Osteocyte (in vitro differentiated cells): ENCODE measurements around the gene TMEM198. TPM values are rescaled to one million over a fixed set of nuclear protein-coding genes. Genes with fewer than 3 reads are reported as not detected.

Source experiments
- DNase-seq: peaks from one replicate; pipeline ENCODE4 v3.0.0; 2021; ENCODE audit warnings: mixed read lengths; ENCODE audit not compliant: unreplicated experiment; ENCODE audit errors: extremely low spot score
- H3K27ac Mint-ChIP-seq: one replicate; pipeline ENCODE4 v1.8.0; 2021; ENCODE audit warnings: mild to moderate bottlenecking, mixed read lengths; ENCODE audit not compliant: unreplicated experiment
- H3K27me3 Mint-ChIP-seq: one replicate; pipeline ENCODE4 v1.8.0; 2021; ENCODE audit warnings: mixed read lengths; ENCODE audit not compliant: unreplicated experiment
- H3K36me3 Mint-ChIP-seq: one replicate; pipeline ENCODE4 v1.8.0; 2021; ENCODE audit warnings: mixed read lengths; ENCODE audit not compliant: unreplicated experiment
- H3K4me1 Mint-ChIP-seq: one replicate; pipeline ENCODE4 v1.8.0; 2021; ENCODE audit warnings: mixed read lengths; ENCODE audit not compliant: unreplicated experiment
- H3K4me3 Mint-ChIP-seq: one replicate; pipeline ENCODE4 v1.8.0; 2021; ENCODE audit warnings: mild to moderate bottlenecking, moderate library complexity, mixed read lengths; ENCODE audit not compliant: unreplicated experiment
- H3K9me3 Mint-ChIP-seq: one replicate; pipeline ENCODE4 v1.8.0; 2021; ENCODE audit warnings: mixed read lengths; ENCODE audit not compliant: unreplicated experiment
- CTCF ChIP-seq: fragments of 200-600 bp; sonication (generic); IDR thresholded peaks from 2 replicates; pipeline ENCODE4 v1.5.0; 2021; ENCODE audit warnings: antibody characterized with exemption, mild to moderate bottlenecking, moderate library complexity
- total RNA-seq: library from RNA; stranded (reverse); gene quantifications from 2 replicates; pipeline ENCODE4 v1.2.1, GENCODE V29; 2021

Gene TMEM198
- total RNA-seq, 1 donor from 2014 or later, result 5.3 TPM

DNA sequence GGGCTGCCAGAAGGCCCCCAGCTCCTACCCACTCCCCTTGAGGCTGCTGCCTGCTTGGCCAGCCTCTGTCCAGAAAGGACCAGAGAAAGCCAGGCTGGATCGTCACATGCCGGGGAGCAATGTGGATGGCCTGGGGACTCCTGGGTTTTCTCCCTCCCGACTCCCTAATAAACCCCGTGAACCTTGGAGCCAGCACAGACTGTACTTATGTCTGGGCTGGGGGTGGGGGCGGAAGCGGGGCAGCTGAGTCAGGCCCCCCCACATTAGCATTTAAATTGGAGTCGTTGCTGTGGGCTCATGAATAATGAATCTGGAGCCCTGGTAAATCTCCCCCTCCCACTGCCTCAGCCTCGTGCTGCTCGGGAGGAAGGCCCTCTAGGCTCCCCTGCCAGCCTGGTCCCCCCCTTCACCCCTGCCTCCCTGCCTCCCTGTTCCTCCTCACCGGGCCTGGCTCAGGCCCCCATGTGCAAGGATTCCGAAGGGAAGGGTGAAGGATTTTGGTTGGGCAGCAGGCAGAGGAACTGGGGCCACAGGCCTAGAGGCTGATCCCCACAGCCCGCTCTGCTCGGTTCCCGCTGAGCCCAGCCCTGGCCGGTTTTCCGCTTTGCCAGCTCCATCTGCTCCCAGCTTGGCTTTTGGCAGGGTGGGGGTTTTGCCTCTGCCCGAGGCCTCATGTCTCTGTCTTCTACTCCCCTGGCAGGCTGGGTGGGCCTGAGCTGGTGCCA is 36.9 kb upstream of the TMEM198 start:
- H3K27me3 Mint-ChIP-seq, result peaks cover 10% of the 10 kb centered on the region
- no peaks in the 10 kb centered on the region for H3K9me3 Mint-ChIP-seq
- no peak overlapping the region for H3K4me3 Mint-ChIP-seq
- peaks cover 13% of the 10 kb centered on the region for H3K4me1 Mint-ChIP-seq
- peaks cover 13% of the 10 kb centered on the region for H3K36me3 Mint-ChIP-seq
- no peak overlapping the region for H3K27ac Mint-ChIP-seq
- no peak for TF ChIP-seq CTCF
- no peak for DNase-seq

- Mint-ChIP-seq H3K36me3 (peaks cover 12% of the 10 kb centered on the region), H3K4me3 (no peak overlapping the region), H3K27ac (no peak overlapping the region), H3K4me1 (peaks cover 17% of the 10 kb centered on the region), H3K27me3 (peaks cover 16% of the 10 kb centered on the region), H3K9me3 (no peaks in the 10 kb centered on the region)
- DNase-seq, result no peak
- no peak for TF ChIP-seq CTCF
These were observed 36.0 kb upstream of the TMEM198 start for GRCh38 chr2:219507581-219508443.

DNA sequence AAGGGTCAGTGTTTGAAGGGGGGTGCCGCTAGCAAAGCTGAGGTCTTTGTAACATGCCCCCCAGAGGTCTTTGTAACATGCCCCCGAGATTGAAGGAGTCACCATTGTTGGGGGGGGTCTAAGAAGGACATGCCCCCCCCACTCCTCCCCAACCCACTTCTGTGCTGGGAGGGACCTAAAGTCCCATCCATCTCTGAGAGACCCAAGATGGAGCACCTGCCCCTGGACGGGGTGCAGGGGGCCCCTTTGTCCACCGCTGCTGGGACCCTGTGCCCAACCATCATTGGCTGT is 35.4 kb upstream of the TMEM198 start:
- no peak for TF ChIP-seq CTCF
- Mint-ChIP-seq H3K4me1 (peaks cover 19% of the 10 kb centered on the region), H3K27ac (no peak overlapping the region), H3K4me3 (no peak overlapping the region), H3K36me3 (peaks cover 12% of the 10 kb centered on the region), H3K9me3 (no peaks in the 10 kb centered on the region), H3K27me3 (peaks cover 21% of the 10 kb centered on the region)
- no peak for DNase-seq

- TF ChIP-seq CTCF, result no peak
- H3K9me3 Mint-ChIP-seq, result no peaks in the 10 kb centered on the region
- H3K4me3 Mint-ChIP-seq, result peak overlapping the region; percentile 68
- DNase-seq, result no peak
- H3K4me1 Mint-ChIP-seq, result peaks cover 26% of the 10 kb centered on the region
- H3K36me3 Mint-ChIP-seq, result peaks cover 7% of the 10 kb centered on the region
- peak overlapping the region; percentile 6 for H3K27ac Mint-ChIP-seq
- peaks cover 29% of the 10 kb centered on the region for H3K27me3 Mint-ChIP-seq
These were observed 34.7 kb upstream of the TMEM198 start for GRCh38 chr2:219508971-219509779.
